K562 (cell line): Measurements from ENCODE around the gene NMRAL1. TPM values are rescaled to one million over a fixed set of nuclear protein-coding genes. Genes with fewer than 3 reads are reported as not detected.
A peak's percentile ranks its signal among the peaks of the same experiment; 100 is the strongest.

ENCODE experiments used
- ATAC-seq: fragments of 200-7000 bp; cut with Tn5 transposase; 3 replicates; pipeline ENCODE4 v1.9.1; 2020; ENCODE audit warnings: moderate library complexity
- BruUV-seq: library from RNA; stranded (reverse); fragments of 400-500 nt; replicated peaks from 2 replicates; lab custom pipeline; 2021; lab: Mats Ljungman, UMichigan
- CTCF ChIA-PET: fragments of 300-600 bp; formaldehyde crosslinking; extraction: SDS; loops from one replicate; lab custom pipeline; 2021; ENCODE audit warnings: low intra/inter-chr PET ratio; lab: Yijun Ruan, JAX
- POLR2A ChIA-PET: fragments of 300-600, 350-650 bp; sonication (Branson Sonifier 250); formaldehyde crosslinking; extraction: SDS; loops from one replicate; lab custom pipeline; 2021; ENCODE audit warnings: antibody characterized with exemption, inconsistent platforms; lab: Yijun Ruan, JAX
- DNase-seq, 4 experiments: peaks; one replicate each; pipeline versions ENCODE4 v3.0.0 to v3.0.0-alpha.2; 2011 to 2018; ENCODE audit warnings: low spot score in 3 of 4, mixed read lengths in 3 of 4; ENCODE audit errors: extremely low read depth in 1 of 4
- FAIRE-seq: peaks from 2 replicates; lab custom pipeline; 2011; peaks lifted over from hg19 to GRCh38; lab: Jason Lieb, UNC
- H2AFZ ChIP-seq: 2 replicates; pipeline ENCODE4 v1.6.0; 2011; ENCODE audit warnings: low read depth, low read length, control low read depth, inconsistent platforms
- H3K27ac ChIP-seq: fragments of 200-600 bp; 3 replicates; pipeline ENCODE4 v1.8.0; 2011; ENCODE audit warnings: low read depth, mild to moderate bottlenecking, control low read depth, inconsistent platforms, low read length, moderate library complexity, mixed read lengths; ENCODE audit errors: extremely low read depth
- H3K27me3 ChIP-seq, 2 experiments: fragments of 300-600 bp in 1 of 2; 2 replicates in 1 of 2; 3 replicates in 1 of 2; pipeline versions ENCODE4 v1.6.0 to v1.8.0; 2011; ENCODE audit warnings: inconsistent platforms in 2 of 2, low read length in 2 of 2, mild to moderate bottlenecking in 1 of 2, mixed read lengths in 1 of 2, moderate library complexity in 1 of 2; ENCODE audit not compliant: control insufficient read depth in 2 of 2, insufficient read depth in 2 of 2
- H3K36me3 ChIP-seq: fragments of 300-600 bp; 3 replicates; pipeline ENCODE4 v1.8.0; 2011; ENCODE audit warnings: mild to moderate bottlenecking, low read length, inconsistent platforms; ENCODE audit not compliant: control insufficient read depth, insufficient read depth
- H3K4me1 ChIP-seq, 2 experiments: fragments of 200-600 bp in 1 of 2; replicated peaks in 1 of 2; 2 replicates in 1 of 2; 3 replicates in 1 of 2; pipeline versions ENCODE4 v1.5.1 to v1.8.0; 2011; ENCODE audit warnings: inconsistent platforms in 2 of 2, low read length in 2 of 2, mild to moderate bottlenecking in 1 of 2, mixed read lengths in 1 of 2, moderate library complexity in 1 of 2; ENCODE audit not compliant: control insufficient read depth in 2 of 2, insufficient read depth in 2 of 2
- H3K4me2 ChIP-seq: 2 replicates; pipeline ENCODE4 v1.6.1; 2011; ENCODE audit warnings: low read length, control low read depth, inconsistent platforms, mixed read lengths; ENCODE audit not compliant: insufficient read depth
- H3K4me3 ChIP-seq: fragments of 200-600 bp; sonication (generic), shearing (Covaris generic); 2 replicates; pipeline ENCODE4 v1.5.1; 2016; ENCODE audit warnings: control low read depth, inconsistent platforms
- H3K79me2 ChIP-seq: fragments of 200-600 bp; 3 replicates; pipeline ENCODE4 v1.8.0; 2011; ENCODE audit warnings: low read length, inconsistent platforms; ENCODE audit not compliant: control insufficient read depth, insufficient read depth
- H3K9ac ChIP-seq, 2 experiments: 2 replicates each; pipeline versions ENCODE4 v1.6.0 to v1.6.1; 2011; ENCODE audit warnings: low read depth in 2 of 2, low read length in 2 of 2, control low read depth in 1 of 2, inconsistent platforms in 1 of 2, mild to moderate bottlenecking in 1 of 2, mixed read lengths in 1 of 2; ENCODE audit not compliant: insufficient read depth in 1 of 2
- H3K9me1 ChIP-seq: one replicate; pipeline ENCODE4 v1.6.0; 2011; ENCODE audit warnings: inconsistent platforms, mild to moderate bottlenecking, low read length, moderate library complexity; ENCODE audit not compliant: control insufficient read depth, insufficient read depth
- H3K9me3 ChIP-seq: replicated peaks from 2 replicates; pipeline ENCODE4 v1.5.1; 2011; ENCODE audit warnings: low read depth, low read length, inconsistent platforms; ENCODE audit not compliant: control insufficient read depth, insufficient read depth
- H4K20me1 ChIP-seq: replicated peaks from 2 replicates; pipeline ENCODE4 v1.6.1; 2011; ENCODE audit warnings: low read length, inconsistent platforms, mixed read lengths; ENCODE audit not compliant: control insufficient read depth, insufficient read depth
- CBFB ChIP-seq: sonication (generic); formaldehyde crosslinking; IDR thresholded peaks from 2 replicates; pipeline ENCODE4 v1.4.0; 2020; ENCODE audit warnings: mild to moderate bottlenecking, missing genetic modification reagents
- CREM ChIP-seq: IDR thresholded peaks from 2 replicates; pipeline ENCODE4 v1.6.1; 2014; ENCODE audit warnings: antibody characterized with exemption, low read depth
- ETV5 ChIP-seq: sonication (generic); formaldehyde crosslinking; IDR thresholded peaks from 2 replicates; pipeline ENCODE4 v1.4.0; 2020; ENCODE audit warnings: low read depth, mild to moderate bottlenecking, missing genetic modification reagents
- ILF3 ChIP-seq: fragments of 450-650 bp; IDR thresholded peaks from 2 replicates; pipeline ENCODE4 v1.6.1; 2018; ENCODE audit warnings: antibody characterized with exemption, mild to moderate bottlenecking, moderate library complexity, borderline replicate concordance
- MCM2 ChIP-seq: fragments of 450-650 bp; IDR thresholded peaks from 2 replicates; pipeline ENCODE4 v1.6.1; 2017; ENCODE audit warnings: low read depth, mild to moderate bottlenecking
- MCM3 ChIP-seq: fragments of 450-650 bp; IDR thresholded peaks from 2 replicates; pipeline ENCODE4 v1.6.1; 2016
- MEIS2 ChIP-seq: fragments of 450-650 bp; IDR thresholded peaks from 2 replicates; pipeline ENCODE4 v1.6.1; 2014; ENCODE audit warnings: mild to moderate bottlenecking; ENCODE audit not compliant: partially characterized antibody
- RAD21 ChIP-seq, 2 experiments: fragments of 250-450 bp in 1 of 2; fragments of 450-650 bp in 1 of 2; sonication (Bioruptor Pico) in 1 of 2; formaldehyde crosslinking in 1 of 2; IDR thresholded peaks in 1 of 2; conservative IDR thresholded peaks in 1 of 2; 2 replicates each; pipeline versions ENCODE4 v1.4.0 to v1.8.0; 2020 to 2022; ENCODE audit warnings: mild to moderate bottlenecking in 2 of 2, moderate library complexity in 1 of 2
- SIN3A ChIP-seq, 2 experiments: fragments of 150-350 bp in 1 of 2; IDR thresholded peaks; 2 replicates each; pipeline ENCODE4 v1.6.1; 2011 to 2016; ENCODE audit warnings: borderline replicate concordance in 2 of 2, low read depth in 2 of 2, low read length in 2 of 2, mild to moderate bottlenecking in 2 of 2, moderate library complexity in 2 of 2; ENCODE audit not compliant: control insufficient read depth in 1 of 2
- TEAD1 ChIP-seq, 2 experiments: fragments of 450-650 bp in 1 of 2; sonication (generic) in 1 of 2; formaldehyde crosslinking; IDR thresholded peaks; 2 replicates each; pipeline versions ENCODE4 v1.4.0 to v1.8.0; 2020 to 2022; ENCODE audit warnings: mild to moderate bottlenecking in 2 of 2, missing genetic modification reagents in 1 of 2
- ZNF280A ChIP-seq: fragments of 450-650 bp; IDR thresholded peaks from 2 replicates; pipeline ENCODE4 v1.6.1; 2018; ENCODE audit warnings: mild to moderate bottlenecking, low read depth; ENCODE audit not compliant: partially characterized antibody
- ZNF696 ChIP-seq: fragments of 250-450 bp; sonication (Bioruptor Pico); conservative IDR thresholded peaks from 2 replicates; pipeline ENCODE4 v1.4.0; 2020; ENCODE audit warnings: mild to moderate bottlenecking, moderate library complexity
- WGBS: fragments of 100-300 bp; shearing (Covaris generic); methylation state at CpG from one replicate; pipeline ENCODE4 v1.1.6; 2016; ENCODE audit warnings: low coverage, mixed read lengths; ENCODE audit not compliant: insufficient coverage; ENCODE audit errors: missing lambda C conversion rate; 5-methylcytosine and 5-hydroxymethylcytosine counted together
- in situ Hi-C: fragments of 300-500 bp; cut with MboI; formaldehyde crosslinking; loops from 4 replicates; pipeline ENCODE4 v1.15.0; 2018; ENCODE audit warnings: inconsistent platforms, mixed read lengths
- intact Hi-C: fragments of 100-400 bp; cut with micrococcal nuclease; formaldehyde crosslinking; loops from 2 replicates; pipeline ENCODE4 v1.14.2; 2022
- polyA plus RNA-seq, 8 experiments: library from polyadenylated mRNA; depleted of rRNA in 4 of 8; stranded (reverse) in 5 of 8; unstranded in 3 of 8; fragments of >200 nt; fragmentation: Nextera tagmentation in 2 of 8; fragmentation: Illumina TruSeq in 1 of 8; extraction: Ambion mirVana in 2 of 8; extraction: Trizol in 1 of 8; gene quantifications; 2 replicates each; pipeline versions ENCODE4 v1.2.1 to v1.2.3, GENCODE V29; 2011 to 2014; ENCODE audit warnings: inconsistent platforms in 1 of 8, missing spikeins in 1 of 8
- total RNA-seq, 7 experiments: library from RNA; depleted of rRNA in 6 of 7; stranded (reverse); fragments of >200 nt in 6 of 7; fragmentation: Illumina TruSeq in 2 of 7; extraction: Trizol in 2 of 7; gene quantifications; 2 replicates each; pipeline versions ENCODE4 v1.2.1 to v1.2.3, GENCODE V29; 2011 to 2021; ENCODE audit warnings: low replicate concordance in 1 of 7
- TF ChIP-seq, protein P1 (sequence below): fragments of 200-800 bp; sonication (Bioruptor generic); IDR thresholded peaks from 2 replicates; pipeline ENCODE4 v1.6.1; 2017; ENCODE audit warnings: missing genetic modification characterization, missing compliant biosample characterization
- TF ChIP-seq, protein P2 (sequence below): IDR thresholded peaks from 2 replicates; pipeline ENCODE4 v1.6.1; 2014; ENCODE audit warnings: antibody characterized with exemption
- TF ChIP-seq, protein P3 (sequence below): fragments of 450-650 bp; formaldehyde crosslinking; IDR thresholded peaks from 2 replicates; pipeline ENCODE4 v1.4.0; 2020; ENCODE audit warnings: mild to moderate bottlenecking

Gene NMRAL1
- total and polyA plus RNA-seq, 9 of the 15 experiments (the other 6 are each of a cell fraction or from before 2014, with no cell fraction given): 6.3 to 116 (median 63.2) TPM

DNA sequence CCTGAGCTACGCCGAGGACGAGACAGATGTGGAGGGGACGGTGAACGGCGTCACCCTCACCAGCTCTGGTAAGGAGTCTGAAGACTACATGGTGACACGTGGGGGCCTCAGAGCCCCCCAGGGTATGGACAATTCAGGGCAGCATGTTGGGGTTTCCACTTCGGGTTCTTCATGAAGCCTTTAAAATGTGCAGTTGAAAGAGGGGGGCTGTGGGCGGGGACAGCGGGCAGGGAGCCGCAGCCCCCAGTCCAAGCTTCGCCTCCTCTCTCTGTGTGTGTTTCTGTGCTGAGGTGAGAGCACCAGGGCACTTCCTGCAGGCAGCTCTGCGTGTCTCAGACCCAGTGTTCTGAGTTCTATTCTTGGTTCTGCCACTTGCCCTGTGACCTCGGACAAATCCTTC is 24.0 kb downstream of the NMRAL1 start (continued):
- TF ChIP-seq, protein P1, sequence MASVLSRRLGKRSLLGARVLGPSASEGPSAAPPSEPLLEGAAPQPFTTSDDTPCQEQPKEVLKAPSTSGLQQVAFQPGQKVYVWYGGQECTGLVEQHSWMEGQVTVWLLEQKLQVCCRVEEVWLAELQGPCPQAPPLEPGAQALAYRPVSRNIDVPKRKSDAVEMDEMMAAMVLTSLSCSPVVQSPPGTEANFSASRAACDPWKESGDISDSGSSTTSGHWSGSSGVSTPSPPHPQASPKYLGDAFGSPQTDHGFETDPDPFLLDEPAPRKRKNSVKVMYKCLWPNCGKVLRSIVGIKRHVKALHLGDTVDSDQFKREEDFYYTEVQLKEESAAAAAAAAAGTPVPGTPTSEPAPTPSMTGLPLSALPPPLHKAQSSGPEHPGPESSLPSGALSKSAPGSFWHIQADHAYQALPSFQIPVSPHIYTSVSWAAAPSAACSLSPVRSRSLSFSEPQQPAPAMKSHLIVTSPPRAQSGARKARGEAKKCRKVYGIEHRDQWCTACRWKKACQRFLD: 0 out of 2 replicates have a peak, but pooled peaks have one; percentile 16
- TF ChIP-seq CREM (no peak), ZNF280A (no peak), MCM3 (no peak)

- Histone ChIP-seq H3K27me3 (no peaks in the 10 kb centered on the region), H3K4me2 (no peak overlapping the region), H3K36me3 (peaks cover 89% of the 10 kb centered on the region), H3K4me1 (no peaks in the 10 kb centered on the region), H3K27ac (no peak overlapping the region), H4K20me1 (no peaks in the 10 kb centered on the region), H3K79me2 (no peaks in the 10 kb centered on the region), H2AFZ (no peak overlapping the region)
- ATAC-seq (no peak), FAIRE-seq (no peak), DNase-seq (no peak)
- ChIA-PET POLR2A (interaction anchor here (0.6 to 1.8 kb wide), 3 partner anchors 9 to 1732 kb away, joined by 3 to 6 read pairs (median 5); no protein-coding TSS in a partner anchor), CTCF (no interaction called here)
- 71% methylated on average over 2 of the region's 4 CpGs for WGBS
- BruUV-seq: no TSS peak
- in situ Hi-C loops (no loop called here), intact Hi-C loops (no loop called here)
- no peak for TF ChIP-seq CBFB (CRISPR knock-in tag)
- no peak for TF ChIP-seq MEIS2
- TF ChIP-seq ETV5 (CRISPR knock-in tag): no peak
- TF ChIP-seq ILF3: no peak
- no peak for TF ChIP-seq RAD21 (CRISPR knock-in tag; conservative IDR thresholded peaks at IDR 0.05 in 1 of 2, IDR thresholded peaks at IDR 0.05 in 1 of 2)
- TF ChIP-seq, protein P2, sequence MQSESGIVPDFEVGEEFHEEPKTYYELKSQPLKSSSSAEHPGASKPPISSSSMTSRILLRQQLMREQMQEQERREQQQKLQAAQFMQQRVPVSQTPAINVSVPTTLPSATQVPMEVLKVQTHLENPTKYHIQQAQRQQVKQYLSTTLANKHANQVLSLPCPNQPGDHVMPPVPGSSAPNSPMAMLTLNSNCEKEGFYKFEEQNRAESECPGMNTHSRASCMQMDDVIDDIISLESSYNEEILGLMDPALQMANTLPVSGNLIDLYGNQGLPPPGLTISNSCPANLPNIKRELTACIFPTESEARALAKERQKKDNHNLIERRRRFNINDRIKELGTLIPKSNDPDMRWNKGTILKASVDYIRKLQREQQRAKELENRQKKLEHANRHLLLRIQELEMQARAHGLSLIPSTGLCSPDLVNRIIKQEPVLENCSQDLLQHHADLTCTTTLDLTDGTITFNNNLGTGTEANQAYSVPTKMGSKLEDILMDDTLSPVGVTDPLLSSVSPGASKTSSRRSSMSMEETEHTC: no peak
- no peak for TF ChIP-seq ZNF696
- TF ChIP-seq TEAD1 (CRISPR knock-in tag; IDR thresholded peaks at IDR 0.05): no peak
- no peak for TF ChIP-seq SIN3A (IDR thresholded peaks at IDR 0.05; ENCODE audit: borderline replicate concordance in 2 of 2, control insufficient read depth in 1 of 2, low read depth in 2 of 2, low read length in 2 of 2)
- no peak for TF ChIP-seq MCM2
- TF ChIP-seq, protein P3, sequence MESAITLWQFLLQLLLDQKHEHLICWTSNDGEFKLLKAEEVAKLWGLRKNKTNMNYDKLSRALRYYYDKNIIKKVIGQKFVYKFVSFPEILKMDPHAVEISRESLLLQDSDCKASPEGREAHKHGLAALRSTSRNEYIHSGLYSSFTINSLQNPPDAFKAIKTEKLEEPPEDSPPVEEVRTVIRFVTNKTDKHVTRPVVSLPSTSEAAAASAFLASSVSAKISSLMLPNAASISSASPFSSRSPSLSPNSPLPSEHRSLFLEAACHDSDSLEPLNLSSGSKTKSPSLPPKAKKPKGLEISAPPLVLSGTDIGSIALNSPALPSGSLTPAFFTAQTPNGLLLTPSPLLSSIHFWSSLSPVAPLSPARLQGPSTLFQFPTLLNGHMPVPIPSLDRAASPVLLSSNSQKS (CRISPR knock-in tag): no peak
- TF ChIP-seq, all 486 proteins: peak for 0
- no peaks in the 10 kb centered on the region for H3K9me1 ChIP-seq
- H3K9ac ChIP-seq: no peak overlapping the region
- H3K9me3 ChIP-seq: no peaks in the 10 kb centered on the region
- H3K4me3 ChIP-seq: no peak overlapping the region
These were observed 30.4 kb downstream of the NMRAL1 start for GRCh38 chr16:4443986-4444385.
